NCI-H2171 (cell line): Measurements from ENCODE around the gene ZFP36.
"Not testable (repeated sequence)": the region's sequence is repeated elsewhere in the genome, so short reads cannot be mapped to it uniquely, and the experiment has no call there.

Experiments
- DNase-seq: peaks from one replicate; lab custom pipeline; 2025; lab: John Stamatoyannopoulos, UW

ZFP36 gene

GRCh38 chr19:39445196-39446111 lies 38.8 kb downstream of the ZFP36 start, which contains the start of gene SUPT5H:
SUPT5H (plus strand) TSS chr19:39445582; CDS start chr19:39445891, 309 bp downstream.
- DNase-seq = peak; percentile 98

- DNase-seq = no peak
Measured at GRCh38 chr19:39446365-39447084, 39.9 kb downstream of the ZFP36 start.

- DNase-seq = no peak
Measured at GRCh38 chr19:39448271-39448670, 41.6 kb downstream of the ZFP36 start.

- no peak for DNase-seq
Measured at GRCh38 chr19:39449116-39449797, 42.6 kb downstream of the ZFP36 start.

GRCh38 chr19:39451257-39451656 lies 44.6 kb downstream of the ZFP36 start:
- not testable (repeated sequence) for DNase-seq
